IMR-90 (cell line): ENCODE data around the gene KLF11. TPM values are rescaled to one million over a fixed set of nuclear protein-coding genes. Genes with fewer than 3 reads are reported as not detected.

Experiments
- ATAC-seq: fragments of 200-7000 bp; cut with Tn5 transposase; 2 replicates; pipeline ENCODE4 v1.9.1; 2020; ENCODE audit warnings: low read depth, mild to moderate bottlenecking, moderate library complexity
- BruUV-seq: library from RNA; stranded (reverse); fragments of 400-500 nt; replicated peaks from 2 replicates; lab custom pipeline; 2021; lab: Mats Ljungman, UMichigan
- CTCF ChIA-PET: fragments of 300-600 bp; formaldehyde crosslinking; extraction: SDS; loops from one replicate; lab custom pipeline; 2021; ENCODE audit warnings: antibody characterized with exemption; lab: Yijun Ruan, JAX
- POLR2A ChIA-PET: fragments of 300-600 bp; sonication (Branson Sonifier 250); formaldehyde crosslinking; loops from one replicate; lab custom pipeline; 2022; ENCODE audit warnings: antibody characterized with exemption; ENCODE audit not compliant: unreplicated experiment; lab: Charles Lee
- DNase-seq: peaks from one replicate; pipeline ENCODE4 v3.0.0; 2013
- H2AFZ ChIP-seq: replicated peaks from 2 replicates; pipeline ENCODE3; 2013; ENCODE audit warnings: low read length, mild to moderate bottlenecking; ENCODE audit not compliant: poor library complexity
- H2AK5ac ChIP-seq: 2 replicates; pipeline ENCODE4 v1.6.1; 2013; ENCODE audit warnings: low read depth, low read length, inconsistent platforms
- H2AK9ac ChIP-seq: replicated peaks from 2 replicates; pipeline ENCODE3; 2013; ENCODE audit warnings: mild to moderate bottlenecking, low read depth, low read length, moderate library complexity; ENCODE audit not compliant: poor library complexity
- H2BK120ac ChIP-seq: 2 replicates; pipeline ENCODE4 v1.6.1; 2013; ENCODE audit warnings: low read depth, low read length, inconsistent platforms
- H2BK15ac ChIP-seq: 3 replicates; pipeline ENCODE4 v1.6.1; 2013; ENCODE audit warnings: low read depth, low read length, inconsistent platforms
- H2BK20ac ChIP-seq: 2 replicates; pipeline ENCODE4 v1.6.1; 2013; ENCODE audit warnings: low read depth, mild to moderate bottlenecking, inconsistent platforms, low read length, moderate library complexity
- H2BK5ac ChIP-seq: 2 replicates; pipeline ENCODE4 v1.6.1; 2013; ENCODE audit warnings: mild to moderate bottlenecking, low read depth, low read length, inconsistent platforms; ENCODE audit not compliant: poor library complexity, severe bottlenecking
- H3K14ac ChIP-seq: replicated peaks from 2 replicates; pipeline ENCODE4 v1.6.1; 2013; ENCODE audit warnings: low read depth, low read length, inconsistent platforms
- H3K18ac ChIP-seq: 2 replicates; pipeline ENCODE4 v1.6.1; 2013; ENCODE audit warnings: low read depth, low read length, control low read depth
- H3K23ac ChIP-seq: 2 replicates; pipeline ENCODE4 v1.6.1; 2013; ENCODE audit warnings: low read depth, low read length, inconsistent platforms
- H3K27ac ChIP-seq: 2 replicates; pipeline ENCODE4 v1.5.1; 2013; ENCODE audit warnings: mild to moderate bottlenecking, control low read depth, low read length; ENCODE audit not compliant: insufficient read depth
- H3K27me3 ChIP-seq: 2 replicates; pipeline ENCODE4 v1.6.1; 2013; ENCODE audit warnings: low read length; ENCODE audit not compliant: control insufficient read depth, insufficient read depth
- H3K36me3 ChIP-seq: 2 replicates; pipeline ENCODE4 v1.6.1; 2013; ENCODE audit warnings: low read length, mixed read lengths; ENCODE audit not compliant: control insufficient read depth, insufficient read depth
- H3K4ac ChIP-seq: 2 replicates; pipeline ENCODE4 v1.6.1; 2013; ENCODE audit warnings: low read depth, low read length, inconsistent platforms
- H3K4me1 ChIP-seq: 2 replicates; pipeline ENCODE4 v1.6.1; 2013; ENCODE audit warnings: low read length, mixed read lengths; ENCODE audit not compliant: control insufficient read depth, insufficient read depth
- H3K4me2 ChIP-seq: 2 replicates; pipeline ENCODE4 v1.6.1; 2013; ENCODE audit warnings: low read depth, mild to moderate bottlenecking, control low read depth, low read length, moderate library complexity
- H3K4me3 ChIP-seq: 2 replicates; pipeline ENCODE4 v1.5.1; 2013; ENCODE audit warnings: low read depth, mild to moderate bottlenecking, control low read depth, low read length, moderate library complexity; ENCODE audit not compliant: insufficient read depth
- H3K56ac ChIP-seq: 2 replicates; pipeline ENCODE4 v1.6.1; 2013; ENCODE audit warnings: low read length, inconsistent platforms; ENCODE audit not compliant: insufficient read depth; ENCODE audit errors: extremely low read depth
- H3K79me1 ChIP-seq, 2 experiments: 2 replicates each; pipeline ENCODE4 v1.6.1; 2013; ENCODE audit warnings: low read length in 2 of 2, inconsistent platforms in 1 of 2, low read depth in 1 of 2
- H3K9ac ChIP-seq: 2 replicates; pipeline ENCODE4 v1.6.1; 2013; ENCODE audit warnings: low read depth, low read length, control low read depth
- H3K9me1 ChIP-seq: 2 replicates; pipeline ENCODE4 v1.6.1; 2013; ENCODE audit warnings: low read length, inconsistent platforms; ENCODE audit not compliant: insufficient read depth
- H3K9me3 ChIP-seq: 2 replicates; pipeline ENCODE4 v1.6.1; 2013; ENCODE audit warnings: low read length; ENCODE audit not compliant: control insufficient read depth, insufficient read depth
- H4K20me1 ChIP-seq: 2 replicates; pipeline ENCODE4 v1.6.1; 2013; ENCODE audit warnings: low read length, inconsistent platforms; ENCODE audit not compliant: insufficient read depth
- H4K5ac ChIP-seq: 2 replicates; pipeline ENCODE4 v1.6.1; 2013; ENCODE audit warnings: mild to moderate bottlenecking, low read depth, low read length, control low read depth
- H4K8ac ChIP-seq, 2 experiments: 2 replicates each; pipeline ENCODE4 v1.6.1; 2013; ENCODE audit warnings: low read depth in 2 of 2, low read length in 2 of 2, control low read depth in 1 of 2, inconsistent platforms in 1 of 2
- H4K91ac ChIP-seq: 2 replicates; pipeline ENCODE4 v1.6.1; 2013; ENCODE audit warnings: low read depth, low read length, inconsistent platforms; ENCODE audit not compliant: insufficient read depth
- FOS ChIP-seq: fragments of 150-350 bp; IDR thresholded peaks from 2 replicates; pipeline ENCODE4 v1.6.1; 2016; ENCODE audit warnings: low read depth, low read length
- MXI1 ChIP-seq: IDR thresholded peaks from 2 replicates; pipeline ENCODE4 v1.6.1; 2012; ENCODE audit warnings: low read depth, mild to moderate bottlenecking, low read length, moderate library complexity, borderline replicate concordance
- RCOR1 ChIP-seq: IDR thresholded peaks from 2 replicates; pipeline ENCODE4 v1.6.1; 2012; ENCODE audit warnings: mild to moderate bottlenecking, low read length, improper control_type of control experiment; ENCODE audit not compliant: insufficient replicate concordance
- WGBS, 2 experiments: methylation state at CpG; one replicate each; pipeline versions ENCODE4 v1.1.5 to v1.1.7; 2013; ENCODE audit warnings: missing lambda C conversion rate in 2 of 2; ENCODE audit not compliant: insufficient read length in 1 of 2; ENCODE audit errors: extremely low coverage in 2 of 2; 5-methylcytosine and 5-hydroxymethylcytosine counted together
- dilution Hi-C: fragments of 300-500 bp; cut with HindIII; formaldehyde crosslinking; loops from one replicate; pipeline ENCODE4 v1.14.3; 2018; ENCODE audit warnings: low sequenced_read_pairs; ENCODE audit not compliant: unreplicated experiment
- in situ Hi-C: fragments of 300-500 bp; cut with MboI; formaldehyde crosslinking; loops from 3 replicates; pipeline ENCODE4 v1.14.3; 2019; ENCODE audit warnings: low sequenced_read_pairs, inconsistent platforms, mixed read lengths
- intact Hi-C: fragments of 100-400 bp; cut with micrococcal nuclease; formaldehyde crosslinking; loops from 2 replicates; pipeline ENCODE4 v1.10.0; 2022
- polyA plus RNA-seq, 3 experiments: library from polyadenylated mRNA; depleted of rRNA; stranded (reverse); fragments of >200 nt; gene quantifications; 2 replicates each; pipeline ENCODE4 v1.2.3, GENCODE V29; 2012; ENCODE audit warnings: low replicate concordance in 1 of 3
- total RNA-seq: library from RNA; depleted of rRNA; stranded (reverse); fragments of >200 nt; gene quantifications from 2 replicates; pipeline ENCODE4 v1.2.3, GENCODE V29; 2012

KLF11 gene
- total and polyA plus RNA-seq, 2 of the 4 experiments (the other 2 are of a cell fraction), result 2.0 to 2.4 TPM

DNA sequence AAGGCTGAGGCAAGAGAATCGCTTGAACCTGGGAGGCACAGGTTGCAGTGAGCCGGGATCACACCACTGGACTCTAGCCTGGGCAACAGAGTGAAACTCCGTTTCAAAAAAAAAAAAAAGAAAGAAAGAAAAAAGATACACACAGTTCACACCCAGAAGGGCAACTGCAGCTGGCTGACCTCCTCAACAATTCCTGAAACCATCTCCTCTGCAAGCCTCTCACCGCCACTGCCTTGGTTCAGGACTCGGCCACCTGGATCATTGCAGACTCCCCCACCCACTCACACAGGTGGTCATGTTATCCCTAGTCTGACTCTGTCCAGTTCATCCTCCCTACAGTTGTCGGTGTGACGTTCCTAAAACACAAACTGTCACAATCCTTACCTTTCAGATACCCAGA, 34.7 kb downstream of the KLF11 start:
- intact Hi-C loops, result loop anchor here (10.0 kb wide), 1 partner anchor 327 kb away; no protein-coding TSS in a partner anchor
- no peaks in the 10 kb centered on the region for H3K36me3 ChIP-seq
- H3K9me1 ChIP-seq, result no peaks in the 10 kb centered on the region; the same call in 1 of the 2 replicates
- no peak overlapping the region for H3K4me2 ChIP-seq
- no TSS peak for BruUV-seq
- no peak overlapping the region for H3K4ac ChIP-seq
- no peak overlapping the region for H2BK15ac ChIP-seq
- H3K23ac ChIP-seq, result no peak overlapping the region
- no peak overlapping the region for H2BK20ac ChIP-seq
- H3K18ac ChIP-seq, result no peak overlapping the region
- ChIA-PET CTCF (interaction anchor here (0.9 kb wide), 1 partner anchor 95 kb away, joined by 6 read pairs; no protein-coding TSS in a partner anchor), POLR2A (no interaction called here)
- dilution Hi-C loops, result no loop called here
- ATAC-seq (no peak), DNase-seq (no peak)
- H4K5ac ChIP-seq, result no peak overlapping the region
- H3K79me1 ChIP-seq, result no peaks in the 10 kb centered on the region
- no peak overlapping the region for H4K91ac ChIP-seq
- 0 out of 2 replicates have a peak, but pooled peaks cover 2% of the 10 kb centered on the region for H3K4me1 ChIP-seq
- 96% methylated on average over 5 of the region's 7 CpGs; no CpG with 5 or more reads in 1 of the 2 experiments for WGBS, 2 experiments
- no peak overlapping the region for H4K8ac ChIP-seq
- no peak overlapping the region for H3K4me3 ChIP-seq
- no peak overlapping the region for H3K14ac ChIP-seq
- no peak overlapping the region for H2BK5ac ChIP-seq
- H2AK5ac ChIP-seq, result no peak overlapping the region
- no peak overlapping the region for H2BK120ac ChIP-seq
- H2AFZ ChIP-seq, result no peak overlapping the region
- peaks cover 63% of the 10 kb centered on the region for H3K27me3 ChIP-seq
- TF ChIP-seq MXI1, result no peak
- no peak for TF ChIP-seq FOS
- TF ChIP-seq RCOR1, result no peak
- no peak overlapping the region for H3K9ac ChIP-seq
- H3K9me3 ChIP-seq, result no peaks in the 10 kb centered on the region
- H2AK9ac ChIP-seq, result no peak overlapping the region
- in situ Hi-C loops, result loop anchor here (5.0 to 10.0 kb wide), 2 partner anchors 354 to 587 kb away; no protein-coding TSS in a partner anchor
- H3K56ac ChIP-seq, result no peak overlapping the region
- H3K27ac ChIP-seq, result no peak overlapping the region
- H4K20me1 ChIP-seq, result 0 out of 2 replicates have a peak, but pooled peaks cover 3% of the 10 kb centered on the region
